ENCODE results near the gene PIK3AP1.

PIK3AP1 gene

DNA sequence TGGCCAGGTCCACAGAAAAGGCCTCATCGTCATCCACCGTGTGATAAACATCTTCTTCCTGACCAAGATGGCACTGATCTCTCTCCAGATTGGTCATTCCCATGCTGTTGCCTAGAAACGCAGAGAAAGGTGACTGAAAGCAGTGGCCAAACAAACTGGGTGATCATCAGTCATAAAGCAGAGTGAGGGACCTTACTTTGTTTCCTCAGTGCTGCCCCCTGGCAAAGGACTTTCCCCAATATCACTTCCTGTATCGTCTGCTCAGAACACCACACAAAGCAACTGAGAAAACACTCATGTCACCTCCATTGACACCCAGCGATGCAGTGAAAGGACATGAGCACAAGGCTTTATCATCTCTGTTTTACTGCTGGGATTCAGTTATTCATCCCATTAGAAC, 93.5 kb downstream of the PIK3AP1 start:
- Histone ChIP-seq H2AFZ (ENCODE audit: low read length, unreplicated experiment) (no peak overlapping the region), H3K4me1 (ENCODE audit: control insufficient read depth, insufficient read depth, low read length, unreplicated experiment) (no peaks in the 10 kb centered on the region), H3K27me3 (ENCODE audit: insufficient read depth, low read length) (peaks cover 8% of the 10 kb centered on the region), H3K27ac (ENCODE audit: low read depth, low read length) (no peak overlapping the region), H3K4me3 (ENCODE audit: low read depth, low read length) (no peak overlapping the region), H3K36me3 (ENCODE audit: insufficient read depth, low read length) (no peaks in the 10 kb centered on the region), H3K79me2 (ENCODE audit: control insufficient read depth, insufficient read depth, low read length, unreplicated experiment) (no peaks in the 10 kb centered on the region)

DNA sequence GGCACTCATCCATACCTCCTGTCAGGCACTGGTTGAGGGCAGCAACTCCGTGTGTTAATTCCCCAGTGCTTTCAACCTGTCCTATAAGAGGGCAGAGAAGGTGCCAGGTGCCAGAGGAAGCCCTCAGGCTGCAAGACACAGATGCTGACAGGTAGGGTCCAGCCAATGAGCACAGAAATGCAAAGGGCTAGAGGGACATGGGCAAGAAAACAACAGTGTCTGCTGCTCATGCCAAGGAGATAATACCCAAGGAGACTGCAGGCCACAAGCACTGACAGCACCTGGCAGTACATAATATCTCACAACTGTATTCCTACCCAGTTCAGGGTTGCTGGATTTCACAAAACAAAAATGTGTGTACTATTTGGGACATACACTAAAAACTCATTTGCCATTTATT, 95.1 kb downstream of the PIK3AP1 start:
- H3K4me1 ChIP-seq (ENCODE audit: control insufficient read depth, insufficient read depth, low read length, unreplicated experiment), result no peaks in the 10 kb centered on the region
- H3K4me3 ChIP-seq (ENCODE audit: low read depth, low read length), result no peak overlapping the region
- no peak overlapping the region for H3K27ac ChIP-seq (ENCODE audit: low read depth, low read length)
- H3K79me2 ChIP-seq (ENCODE audit: control insufficient read depth, insufficient read depth, low read length, unreplicated experiment), result no peaks in the 10 kb centered on the region
- no peaks in the 10 kb centered on the region for H3K36me3 ChIP-seq (ENCODE audit: insufficient read depth, low read length)
- no peak overlapping the region for H2AFZ ChIP-seq (ENCODE audit: low read length, unreplicated experiment)
- peaks cover 8% of the 10 kb centered on the region for H3K27me3 ChIP-seq (ENCODE audit: insufficient read depth, low read length)

DNA sequence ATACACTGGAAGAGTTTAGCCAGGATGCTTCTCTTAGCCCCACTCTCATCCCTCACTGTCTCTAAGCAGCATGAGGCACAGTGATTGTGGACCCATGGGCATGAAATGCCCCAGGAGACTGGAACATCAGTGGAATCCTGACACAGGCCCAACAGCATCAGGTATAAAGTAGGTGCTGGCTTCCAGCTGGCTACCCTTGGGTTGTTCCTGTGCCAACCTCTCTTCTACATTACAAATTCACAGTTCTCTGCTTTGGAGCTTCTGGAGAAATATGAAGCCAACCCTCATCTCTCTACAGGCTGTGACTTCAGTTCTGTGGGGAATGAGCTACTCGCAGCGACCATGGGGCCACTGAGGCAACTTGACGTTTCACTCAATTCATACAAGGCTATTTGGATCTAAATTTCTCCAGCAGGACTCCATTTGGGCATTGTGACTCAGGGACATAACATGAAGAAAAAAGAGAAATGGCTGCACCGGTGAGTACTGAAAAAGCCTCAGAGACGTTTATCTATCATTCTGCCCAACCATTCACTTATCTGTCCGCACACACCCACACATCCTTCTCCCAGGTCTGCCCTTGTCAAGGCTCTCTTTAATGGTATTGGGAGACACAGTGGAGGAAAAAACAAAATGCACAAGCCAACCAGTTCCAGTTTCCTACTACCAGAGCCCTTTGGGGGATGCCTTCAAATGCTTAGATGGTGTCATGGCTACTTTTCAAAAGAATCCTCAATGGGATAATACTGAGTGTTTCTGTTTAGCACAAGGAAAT, 98.1 kb downstream of the PIK3AP1 start:
- Histone ChIP-seq H3K79me2 (ENCODE audit: control insufficient read depth, insufficient read depth, low read length, unreplicated experiment) (no peaks in the 10 kb centered on the region), H3K36me3 (ENCODE audit: insufficient read depth, low read length) (no peaks in the 10 kb centered on the region), H3K4me1 (ENCODE audit: control insufficient read depth, insufficient read depth, low read length, unreplicated experiment) (no peaks in the 10 kb centered on the region), H3K27me3 (ENCODE audit: insufficient read depth, low read length) (peaks cover 8% of the 10 kb centered on the region; the same call in 1 of the 2 replicates), H3K4me3 (ENCODE audit: low read depth, low read length) (no peak overlapping the region), H3K27ac (ENCODE audit: low read depth, low read length) (no peak overlapping the region), H2AFZ (ENCODE audit: low read length, unreplicated experiment) (no peak overlapping the region)

DNA sequence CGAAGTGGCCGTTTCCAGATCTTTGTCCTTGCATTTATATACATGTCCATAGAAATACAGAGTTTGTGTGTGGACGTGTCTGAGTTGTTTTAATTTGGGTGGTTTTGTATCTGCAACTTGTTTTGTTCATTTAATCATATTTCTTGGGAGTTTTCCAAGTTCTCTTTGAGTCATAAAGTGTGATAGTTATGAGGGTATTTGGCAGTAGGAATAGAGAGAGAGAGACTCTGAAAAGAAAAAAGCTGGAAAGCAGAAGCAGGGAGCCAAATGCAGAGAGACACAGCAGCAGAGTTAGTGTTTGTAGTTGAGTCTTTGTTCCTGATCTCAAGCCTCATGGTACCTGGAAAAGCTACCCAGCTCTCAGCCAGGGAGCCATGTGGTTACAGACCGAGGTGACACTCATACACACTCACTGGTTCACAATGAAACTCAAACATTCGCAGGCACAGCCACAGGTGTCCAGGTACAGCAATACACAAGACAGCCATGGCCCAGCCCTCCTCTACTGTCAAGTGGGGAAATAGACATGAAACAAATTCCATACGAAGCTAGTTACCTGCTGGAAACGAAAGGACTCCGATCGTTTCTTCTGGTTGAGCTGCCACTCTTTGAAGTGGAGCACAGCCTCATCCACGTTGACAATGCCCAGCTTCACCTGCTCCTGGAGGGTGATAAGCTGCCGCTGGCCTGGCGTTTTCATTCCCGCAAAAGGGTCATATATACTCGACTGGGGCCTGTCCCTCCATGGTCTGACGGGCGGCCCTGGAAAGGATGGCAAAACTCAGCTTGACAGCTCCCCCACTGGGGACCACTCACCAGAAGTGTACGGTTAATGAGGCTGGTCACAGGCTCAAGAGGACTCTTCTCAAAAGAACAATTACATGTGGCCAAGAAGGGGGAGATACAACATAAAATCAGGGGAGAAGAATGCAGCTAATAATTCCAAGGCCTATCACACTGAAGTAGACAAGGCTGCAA, 100.2 kb downstream of the PIK3AP1 start:
- Histone ChIP-seq H2AFZ (ENCODE audit: low read length, unreplicated experiment) (no peak overlapping the region), H3K27me3 (ENCODE audit: insufficient read depth, low read length) (peaks cover 8% of the 10 kb centered on the region; the same call in 1 of the 2 replicates), H3K27ac (ENCODE audit: low read depth, low read length) (no peak overlapping the region), H3K4me1 (ENCODE audit: control insufficient read depth, insufficient read depth, low read length, unreplicated experiment) (no peaks in the 10 kb centered on the region), H3K36me3 (ENCODE audit: insufficient read depth, low read length) (no peaks in the 10 kb centered on the region), H3K79me2 (ENCODE audit: control insufficient read depth, insufficient read depth, low read length, unreplicated experiment) (no peaks in the 10 kb centered on the region), H3K4me3 (ENCODE audit: low read depth, low read length) (no peak overlapping the region)

DNA sequence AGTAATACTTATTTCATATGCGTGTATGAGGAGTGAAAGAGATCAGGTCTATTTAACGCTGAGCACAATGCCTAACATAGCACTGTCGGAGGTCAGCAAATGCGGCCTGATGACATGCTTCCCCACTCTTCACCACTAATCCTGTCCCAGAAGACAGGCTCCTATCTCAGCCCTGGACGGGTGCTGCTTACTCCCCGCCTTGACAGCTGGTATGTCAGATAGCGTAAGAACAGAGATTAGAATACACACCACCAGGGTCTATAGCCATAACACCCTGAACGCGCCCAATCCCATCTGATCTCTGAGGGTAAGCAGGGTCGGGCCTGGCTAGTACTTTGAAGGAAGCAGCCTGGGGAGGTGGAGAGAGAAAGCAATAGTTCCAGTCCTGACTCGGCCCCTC, 101.2 kb downstream of the PIK3AP1 start:
- H3K27ac ChIP-seq (ENCODE audit: low read depth, low read length), result no peak overlapping the region
- H2AFZ ChIP-seq (ENCODE audit: low read length, unreplicated experiment), result no peak overlapping the region
- no peak overlapping the region for H3K4me3 ChIP-seq (ENCODE audit: low read depth, low read length)
- H3K79me2 ChIP-seq (ENCODE audit: control insufficient read depth, insufficient read depth, low read length, unreplicated experiment), result no peaks in the 10 kb centered on the region
- H3K27me3 ChIP-seq (ENCODE audit: insufficient read depth, low read length), result peaks cover 8% of the 10 kb centered on the region; the same call in 1 of the 2 replicates
- peaks cover 9% of the 10 kb centered on the region for H3K4me1 ChIP-seq (ENCODE audit: control insufficient read depth, insufficient read depth, low read length, unreplicated experiment)
- H3K36me3 ChIP-seq (ENCODE audit: insufficient read depth, low read length), result no peaks in the 10 kb centered on the region

DNA sequence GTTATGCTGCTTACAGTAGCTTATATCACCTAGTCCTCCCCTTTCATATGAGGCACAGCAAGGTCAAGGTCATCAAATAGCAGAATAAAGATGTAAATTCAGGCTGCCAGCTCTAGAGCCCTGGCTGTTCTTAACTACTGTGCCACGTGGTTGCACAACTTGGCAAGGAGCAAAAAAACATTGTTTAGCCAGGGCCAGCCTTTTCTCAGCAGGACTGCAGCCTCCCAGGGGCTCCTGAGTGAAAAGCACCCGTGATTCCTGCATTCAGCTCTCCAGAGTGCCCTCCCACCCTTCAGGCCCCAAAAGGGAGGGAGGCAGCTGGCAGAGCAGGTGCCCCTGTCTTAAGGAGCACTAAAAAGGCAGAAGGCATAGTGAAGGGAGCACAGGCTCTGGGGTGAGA, 101.7 kb downstream of the PIK3AP1 start:
- Histone ChIP-seq H3K36me3 (ENCODE audit: insufficient read depth, low read length) (no peaks in the 10 kb centered on the region), H3K4me3 (ENCODE audit: low read depth, low read length) (no peak overlapping the region), H3K27ac (ENCODE audit: low read depth, low read length) (no peak overlapping the region)

DNA sequence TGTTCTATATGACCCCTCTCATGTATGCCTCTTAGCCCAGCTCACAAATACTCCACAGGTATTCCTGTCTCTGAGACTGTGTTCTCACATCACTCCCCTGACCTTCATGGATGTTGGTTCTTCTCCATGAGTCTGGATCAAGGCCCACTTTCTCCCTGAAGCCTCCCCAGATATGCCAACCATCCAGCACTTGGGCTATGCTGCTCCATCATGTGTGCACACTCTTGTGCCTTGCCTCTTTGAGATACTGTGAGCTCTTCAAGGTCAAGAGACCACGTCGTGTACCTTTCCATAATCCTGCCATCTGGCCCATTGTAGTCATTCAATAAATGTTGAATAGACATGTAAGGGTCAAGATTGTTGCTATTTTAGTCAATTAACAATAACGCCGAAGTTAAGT, 103.4 kb downstream of the PIK3AP1 start:
- Histone ChIP-seq H3K4me1 (ENCODE audit: control insufficient read depth, insufficient read depth, low read length, unreplicated experiment) (peaks cover 18% of the 10 kb centered on the region), H3K79me2 (ENCODE audit: control insufficient read depth, insufficient read depth, low read length, unreplicated experiment) (no peaks in the 10 kb centered on the region), H3K27ac (ENCODE audit: low read depth, low read length) (no peak overlapping the region), H3K36me3 (ENCODE audit: insufficient read depth, low read length) (no peaks in the 10 kb centered on the region), H2AFZ (ENCODE audit: low read length, unreplicated experiment) (no peak overlapping the region), H3K4me3 (ENCODE audit: low read depth, low read length) (no peak overlapping the region), H3K27me3 (ENCODE audit: insufficient read depth, low read length) (no peaks in the 10 kb centered on the region)

More for the DNA sequence above, 101.7 kb downstream of the PIK3AP1 start:
- Histone ChIP-seq H3K4me1 (ENCODE audit: control insufficient read depth, insufficient read depth, low read length, unreplicated experiment) (peaks cover 14% of the 10 kb centered on the region), H3K79me2 (ENCODE audit: control insufficient read depth, insufficient read depth, low read length, unreplicated experiment) (no peaks in the 10 kb centered on the region), H2AFZ (ENCODE audit: low read length, unreplicated experiment) (no peak overlapping the region), H3K27me3 (ENCODE audit: insufficient read depth, low read length) (peaks cover 5% of the 10 kb centered on the region; the same call in 1 of the 2 replicates)

DNA sequence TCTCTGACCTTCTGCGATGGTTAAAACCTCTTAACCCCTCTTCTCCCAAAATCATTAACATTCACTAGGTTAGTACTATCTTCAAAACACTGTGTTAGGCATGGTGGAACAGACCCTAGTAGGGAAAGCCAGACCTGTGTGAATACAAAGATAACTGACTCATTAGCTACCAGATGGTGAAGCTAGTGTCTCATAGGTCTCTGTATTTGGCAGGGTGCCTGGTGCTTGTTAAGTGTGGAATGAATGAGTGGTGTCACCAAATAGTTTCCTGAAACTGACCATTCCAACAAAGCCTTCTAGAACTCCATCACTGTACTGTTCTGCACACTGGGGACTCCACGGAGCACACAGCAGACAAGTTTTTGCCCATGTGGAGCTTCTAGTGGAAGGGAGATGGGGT, 105.8 kb downstream of the PIK3AP1 start:
- Histone ChIP-seq H3K79me2 (ENCODE audit: control insufficient read depth, insufficient read depth, low read length, unreplicated experiment) (no peaks in the 10 kb centered on the region), H3K4me1 (ENCODE audit: control insufficient read depth, insufficient read depth, low read length, unreplicated experiment) (peaks cover 18% of the 10 kb centered on the region), H3K27ac (ENCODE audit: low read depth, low read length) (no peak overlapping the region), H3K27me3 (ENCODE audit: insufficient read depth, low read length) (no peaks in the 10 kb centered on the region), H2AFZ (ENCODE audit: low read length, unreplicated experiment) (no peak overlapping the region), H3K36me3 (ENCODE audit: insufficient read depth, low read length) (no peaks in the 10 kb centered on the region), H3K4me3 (ENCODE audit: low read depth, low read length) (peak overlapping the region; percentile 36; the same call in 1 of the 2 replicates)

DNA sequence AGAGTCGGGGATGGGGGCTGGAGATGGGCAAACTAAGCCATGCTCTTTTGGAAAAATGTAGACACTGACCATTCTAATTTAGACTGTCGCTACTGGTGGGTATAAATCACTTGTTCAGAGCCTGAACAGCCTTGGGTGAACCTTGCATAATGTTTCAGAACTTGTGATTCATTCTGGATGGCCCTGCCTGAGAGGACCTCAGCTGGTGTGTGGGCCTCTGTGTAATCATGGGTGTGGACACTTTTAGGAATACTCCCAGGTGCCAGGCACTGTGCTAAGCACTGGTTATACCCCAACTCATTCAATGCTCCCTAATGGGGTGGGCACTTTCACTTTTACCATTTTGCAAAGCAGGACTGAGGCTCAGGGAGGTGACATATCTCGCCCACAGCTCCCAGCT, 106.7 kb downstream of the PIK3AP1 start:
- peaks cover 7% of the 10 kb centered on the region for H3K27me3 ChIP-seq (ENCODE audit: insufficient read depth, low read length)
- no peaks in the 10 kb centered on the region for H3K36me3 ChIP-seq (ENCODE audit: insufficient read depth, low read length)
- H3K4me3 ChIP-seq (ENCODE audit: low read depth, low read length), result no peak overlapping the region
- H2AFZ ChIP-seq (ENCODE audit: low read length, unreplicated experiment), result no peak overlapping the region
- H3K4me1 ChIP-seq (ENCODE audit: control insufficient read depth, insufficient read depth, low read length, unreplicated experiment), result peaks cover 18% of the 10 kb centered on the region
- H3K27ac ChIP-seq (ENCODE audit: low read depth, low read length), result no peak overlapping the region
- no peaks in the 10 kb centered on the region for H3K79me2 ChIP-seq (ENCODE audit: control insufficient read depth, insufficient read depth, low read length, unreplicated experiment)

DNA sequence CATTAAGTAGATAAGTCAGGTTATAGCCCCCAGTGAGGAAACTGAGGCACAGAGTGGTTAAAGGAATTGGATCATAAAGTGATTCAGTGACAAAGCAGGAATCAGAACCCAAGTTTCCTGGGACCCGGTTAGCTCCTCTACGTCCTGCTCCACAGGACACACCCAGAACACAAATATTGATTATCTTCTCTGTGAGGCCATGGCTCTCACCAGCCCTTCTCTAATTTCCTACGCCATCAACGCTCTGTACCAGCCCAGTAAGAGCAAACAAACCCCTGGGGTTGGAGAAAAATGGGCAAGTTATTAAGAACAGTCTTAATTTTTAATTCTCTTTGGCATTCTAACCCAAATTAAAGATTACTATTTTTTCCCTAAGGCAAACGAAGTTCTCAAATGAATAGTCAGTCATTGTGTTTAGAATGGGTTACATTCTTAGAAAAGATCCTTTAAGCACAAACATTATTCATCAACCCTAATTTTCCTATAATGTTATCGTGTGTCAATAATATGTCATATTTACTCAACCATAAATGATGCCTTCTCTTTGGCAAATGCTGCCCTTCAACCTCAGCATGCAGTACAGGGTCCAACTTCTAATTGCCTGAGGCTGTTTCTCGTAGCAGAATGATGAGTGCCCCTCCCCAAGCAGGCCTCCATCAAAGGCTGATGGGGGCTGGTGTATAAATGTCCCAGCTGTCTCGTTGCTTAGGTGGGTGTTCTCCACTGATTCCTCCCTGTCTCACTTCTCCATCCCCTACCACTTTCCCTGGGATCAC, 108.1 kb downstream of the PIK3AP1 start:
- no peak overlapping the region for H3K27ac ChIP-seq (ENCODE audit: low read depth, low read length)
- peaks cover 18% of the 10 kb centered on the region for H3K4me1 ChIP-seq (ENCODE audit: control insufficient read depth, insufficient read depth, low read length, unreplicated experiment)
- no peaks in the 10 kb centered on the region for H3K36me3 ChIP-seq (ENCODE audit: insufficient read depth, low read length)
- peaks cover 13% of the 10 kb centered on the region for H3K27me3 ChIP-seq (ENCODE audit: insufficient read depth, low read length)
- H3K4me3 ChIP-seq (ENCODE audit: low read depth, low read length), result no peak overlapping the region
- H2AFZ ChIP-seq (ENCODE audit: low read length, unreplicated experiment), result no peak overlapping the region
- H3K79me2 ChIP-seq (ENCODE audit: control insufficient read depth, insufficient read depth, low read length, unreplicated experiment), result no peaks in the 10 kb centered on the region

Data from ACC112 (cell line).